IMR-90 (cell line): ENCODE results near the gene IL31RA. TPM values are rescaled to one million over a fixed set of nuclear protein-coding genes. Genes with fewer than 3 reads are reported as not detected.

Experiments
- ATAC-seq: fragments of 200-7000 bp; cut with Tn5 transposase; 2 replicates; pipeline ENCODE4 v1.9.1; 2020; ENCODE audit warnings: low read depth, mild to moderate bottlenecking, moderate library complexity
- BruUV-seq: library from RNA; stranded (reverse); fragments of 400-500 nt; replicated peaks from 2 replicates; lab custom pipeline; 2021; lab: Mats Ljungman, UMichigan
- CTCF ChIA-PET: fragments of 300-600 bp; formaldehyde crosslinking; extraction: SDS; loops from one replicate; lab custom pipeline; 2021; ENCODE audit warnings: antibody characterized with exemption; lab: Yijun Ruan, JAX
- POLR2A ChIA-PET: fragments of 300-600 bp; sonication (Branson Sonifier 250); formaldehyde crosslinking; loops from one replicate; lab custom pipeline; 2022; ENCODE audit warnings: antibody characterized with exemption; ENCODE audit not compliant: unreplicated experiment; lab: Charles Lee
- DNase-seq: peaks from one replicate; pipeline ENCODE4 v3.0.0; 2013
- H2AFZ ChIP-seq: replicated peaks from 2 replicates; pipeline ENCODE3; 2013; ENCODE audit warnings: low read length, mild to moderate bottlenecking; ENCODE audit not compliant: poor library complexity
- H2AK5ac ChIP-seq: 2 replicates; pipeline ENCODE4 v1.6.1; 2013; ENCODE audit warnings: low read depth, low read length, inconsistent platforms
- H2AK9ac ChIP-seq: replicated peaks from 2 replicates; pipeline ENCODE3; 2013; ENCODE audit warnings: mild to moderate bottlenecking, low read depth, low read length, moderate library complexity; ENCODE audit not compliant: poor library complexity
- H2BK120ac ChIP-seq: 2 replicates; pipeline ENCODE4 v1.6.1; 2013; ENCODE audit warnings: low read depth, low read length, inconsistent platforms
- H2BK15ac ChIP-seq: 3 replicates; pipeline ENCODE4 v1.6.1; 2013; ENCODE audit warnings: low read depth, low read length, inconsistent platforms
- H2BK20ac ChIP-seq: 2 replicates; pipeline ENCODE4 v1.6.1; 2013; ENCODE audit warnings: low read depth, mild to moderate bottlenecking, inconsistent platforms, low read length, moderate library complexity
- H2BK5ac ChIP-seq: 2 replicates; pipeline ENCODE4 v1.6.1; 2013; ENCODE audit warnings: mild to moderate bottlenecking, low read depth, low read length, inconsistent platforms; ENCODE audit not compliant: poor library complexity, severe bottlenecking
- H3K14ac ChIP-seq: replicated peaks from 2 replicates; pipeline ENCODE4 v1.6.1; 2013; ENCODE audit warnings: low read depth, low read length, inconsistent platforms
- H3K18ac ChIP-seq: 2 replicates; pipeline ENCODE4 v1.6.1; 2013; ENCODE audit warnings: low read depth, low read length, control low read depth
- H3K23ac ChIP-seq: 2 replicates; pipeline ENCODE4 v1.6.1; 2013; ENCODE audit warnings: low read depth, low read length, inconsistent platforms
- H3K27ac ChIP-seq: 2 replicates; pipeline ENCODE4 v1.5.1; 2013; ENCODE audit warnings: mild to moderate bottlenecking, control low read depth, low read length; ENCODE audit not compliant: insufficient read depth
- H3K27me3 ChIP-seq: 2 replicates; pipeline ENCODE4 v1.6.1; 2013; ENCODE audit warnings: low read length; ENCODE audit not compliant: control insufficient read depth, insufficient read depth
- H3K36me3 ChIP-seq: 2 replicates; pipeline ENCODE4 v1.6.1; 2013; ENCODE audit warnings: low read length, mixed read lengths; ENCODE audit not compliant: control insufficient read depth, insufficient read depth
- H3K4ac ChIP-seq: 2 replicates; pipeline ENCODE4 v1.6.1; 2013; ENCODE audit warnings: low read depth, low read length, inconsistent platforms
- H3K4me1 ChIP-seq: 2 replicates; pipeline ENCODE4 v1.6.1; 2013; ENCODE audit warnings: low read length, mixed read lengths; ENCODE audit not compliant: control insufficient read depth, insufficient read depth
- H3K4me2 ChIP-seq: 2 replicates; pipeline ENCODE4 v1.6.1; 2013; ENCODE audit warnings: low read depth, mild to moderate bottlenecking, control low read depth, low read length, moderate library complexity
- H3K4me3 ChIP-seq: 2 replicates; pipeline ENCODE4 v1.5.1; 2013; ENCODE audit warnings: low read depth, mild to moderate bottlenecking, control low read depth, low read length, moderate library complexity; ENCODE audit not compliant: insufficient read depth
- H3K56ac ChIP-seq: 2 replicates; pipeline ENCODE4 v1.6.1; 2013; ENCODE audit warnings: low read length, inconsistent platforms; ENCODE audit not compliant: insufficient read depth; ENCODE audit errors: extremely low read depth
- H3K79me1 ChIP-seq, 2 experiments: 2 replicates each; pipeline ENCODE4 v1.6.1; 2013; ENCODE audit warnings: low read length in 2 of 2, inconsistent platforms in 1 of 2, low read depth in 1 of 2
- H3K9ac ChIP-seq: 2 replicates; pipeline ENCODE4 v1.6.1; 2013; ENCODE audit warnings: low read depth, low read length, control low read depth
- H3K9me1 ChIP-seq: 2 replicates; pipeline ENCODE4 v1.6.1; 2013; ENCODE audit warnings: low read length, inconsistent platforms; ENCODE audit not compliant: insufficient read depth
- H3K9me3 ChIP-seq: 2 replicates; pipeline ENCODE4 v1.6.1; 2013; ENCODE audit warnings: low read length; ENCODE audit not compliant: control insufficient read depth, insufficient read depth
- H4K20me1 ChIP-seq: 2 replicates; pipeline ENCODE4 v1.6.1; 2013; ENCODE audit warnings: low read length, inconsistent platforms; ENCODE audit not compliant: insufficient read depth
- H4K5ac ChIP-seq: 2 replicates; pipeline ENCODE4 v1.6.1; 2013; ENCODE audit warnings: mild to moderate bottlenecking, low read depth, low read length, control low read depth
- H4K8ac ChIP-seq, 2 experiments: 2 replicates each; pipeline ENCODE4 v1.6.1; 2013; ENCODE audit warnings: low read depth in 2 of 2, low read length in 2 of 2, control low read depth in 1 of 2, inconsistent platforms in 1 of 2
- H4K91ac ChIP-seq: 2 replicates; pipeline ENCODE4 v1.6.1; 2013; ENCODE audit warnings: low read depth, low read length, inconsistent platforms; ENCODE audit not compliant: insufficient read depth
- BHLHE40 ChIP-seq: fragments of 150-350 bp; IDR thresholded peaks from 2 replicates; pipeline ENCODE4 v1.6.1; 2016; ENCODE audit warnings: mild to moderate bottlenecking, low read depth, low read length
- CEBPB ChIP-seq: IDR thresholded peaks from 2 replicates; pipeline ENCODE4 v1.6.1; 2012; ENCODE audit warnings: low read depth, low read length, improper control_type of control experiment
- CHD1 ChIP-seq: IDR thresholded peaks from 2 replicates; pipeline ENCODE4 v1.6.1; 2012; ENCODE audit warnings: low read depth, low read length, improper control_type of control experiment
- FOS ChIP-seq: fragments of 150-350 bp; IDR thresholded peaks from 2 replicates; pipeline ENCODE4 v1.6.1; 2016; ENCODE audit warnings: low read depth, low read length
- MAFK ChIP-seq: IDR thresholded peaks from 2 replicates; pipeline ENCODE4 v1.6.1; 2012; ENCODE audit warnings: low read depth, low read length, improper control_type of control experiment
- MAZ ChIP-seq: IDR thresholded peaks from 2 replicates; pipeline ENCODE4 v1.6.1; 2012; ENCODE audit warnings: low read depth, mild to moderate bottlenecking, low read length, improper control_type of control experiment, moderate library complexity, borderline replicate concordance
- MXI1 ChIP-seq: IDR thresholded peaks from 2 replicates; pipeline ENCODE4 v1.6.1; 2012; ENCODE audit warnings: low read depth, mild to moderate bottlenecking, low read length, moderate library complexity, borderline replicate concordance
- NFE2L2 ChIP-seq: fragments of 150-350 bp; IDR thresholded peaks from 2 replicates; pipeline ENCODE4 v1.6.1; 2016; ENCODE audit warnings: low read depth, mild to moderate bottlenecking, low read length
- POLR2A ChIP-seq: IDR thresholded peaks from 2 replicates; pipeline ENCODE4 v1.6.1; 2012; ENCODE audit warnings: mild to moderate bottlenecking, low read depth, low read length
- RAD21 ChIP-seq: IDR thresholded peaks from 2 replicates; pipeline ENCODE4 v1.6.1; 2012; ENCODE audit warnings: low read length, improper control_type of control experiment
- RCOR1 ChIP-seq: IDR thresholded peaks from 2 replicates; pipeline ENCODE4 v1.6.1; 2012; ENCODE audit warnings: mild to moderate bottlenecking, low read length, improper control_type of control experiment; ENCODE audit not compliant: insufficient replicate concordance
- RFX5 ChIP-seq: IDR thresholded peaks from 2 replicates; pipeline ENCODE4 v1.8.0; 2012; ENCODE audit warnings: low read depth, mild to moderate bottlenecking, low read length, moderate library complexity
- SMC3 ChIP-seq: fragments of 150-350 bp; IDR thresholded peaks from 2 replicates; pipeline ENCODE4 v1.6.1; 2016; ENCODE audit warnings: low read depth, mild to moderate bottlenecking, antibody characterized with exemption, low read length, moderate library complexity
- WGBS, 2 experiments: methylation state at CpG; one replicate each; pipeline versions ENCODE4 v1.1.5 to v1.1.7; 2013; ENCODE audit warnings: missing lambda C conversion rate in 2 of 2; ENCODE audit not compliant: insufficient read length in 1 of 2; ENCODE audit errors: extremely low coverage in 2 of 2; 5-methylcytosine and 5-hydroxymethylcytosine counted together
- dilution Hi-C: fragments of 300-500 bp; cut with HindIII; formaldehyde crosslinking; loops from one replicate; pipeline ENCODE4 v1.14.3; 2018; ENCODE audit warnings: low sequenced_read_pairs; ENCODE audit not compliant: unreplicated experiment
- in situ Hi-C: fragments of 300-500 bp; cut with MboI; formaldehyde crosslinking; loops from 3 replicates; pipeline ENCODE4 v1.14.3; 2019; ENCODE audit warnings: low sequenced_read_pairs, inconsistent platforms, mixed read lengths
- intact Hi-C: fragments of 100-400 bp; cut with micrococcal nuclease; formaldehyde crosslinking; loops from 2 replicates; pipeline ENCODE4 v1.10.0; 2022
- polyA plus RNA-seq, 3 experiments: library from polyadenylated mRNA; depleted of rRNA; stranded (reverse); fragments of >200 nt; gene quantifications; 2 replicates each; pipeline ENCODE4 v1.2.3, GENCODE V29; 2012; ENCODE audit warnings: low replicate concordance in 1 of 3
- total RNA-seq: library from RNA; depleted of rRNA; stranded (reverse); fragments of >200 nt; gene quantifications from 2 replicates; pipeline ENCODE4 v1.2.3, GENCODE V29; 2012
- TF ChIP-seq, protein P1 (sequence below): fragments of 150-350 bp; IDR thresholded peaks from 2 replicates; pipeline ENCODE4 v1.6.1; 2017; ENCODE audit warnings: mild to moderate bottlenecking, antibody characterized with exemption, low read length, low read depth
- TF ChIP-seq, protein P2 (sequence below): conservative IDR thresholded peaks from 2 replicates; pipeline ENCODE4 v1.5.1; 2012; ENCODE audit warnings: mild to moderate bottlenecking, low read depth, low read length, improper control_type of control experiment
- TF ChIP-seq, protein P3 (sequence below): fragments of 150-350 bp; IDR thresholded peaks from 2 replicates; pipeline ENCODE4 v1.6.1; 2016; ENCODE audit warnings: low read depth, mild to moderate bottlenecking, low read length, moderate library complexity, borderline replicate concordance

The IL31RA gene
- total and polyA plus RNA-seq, 2 of the 4 experiments (the other 2 are of a cell fraction), result 0.39 to 0.90 TPM

DNA sequence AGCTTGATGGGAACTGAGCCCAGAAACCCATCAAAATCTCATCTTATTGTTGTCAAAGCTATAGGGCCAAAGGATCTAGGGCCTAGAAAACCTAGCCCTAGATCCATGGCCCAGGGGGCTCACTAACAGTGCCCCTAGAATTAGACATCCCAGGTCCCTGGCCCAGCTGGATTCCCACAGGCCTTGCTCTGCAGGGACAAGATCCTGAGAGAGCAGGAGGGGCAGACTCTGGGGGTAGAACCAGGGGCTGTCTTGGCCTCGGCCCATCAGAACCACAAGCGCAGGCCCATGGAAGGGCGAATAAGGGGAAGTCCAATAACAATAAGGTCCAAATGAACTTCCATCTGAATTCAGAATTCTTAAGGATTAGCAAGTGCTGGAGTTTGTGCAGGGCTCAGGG lies 74.0 kb downstream of the IL31RA start:
- H3K9me1 ChIP-seq, result no peaks in the 10 kb centered on the region; the same call in 1 of the 2 replicates
- no peak overlapping the region for H3K4me2 ChIP-seq
- H3K18ac ChIP-seq, result no peak overlapping the region
- H4K8ac ChIP-seq, result no peak overlapping the region
- H3K4me1 ChIP-seq, result peaks cover 2% of the 10 kb centered on the region; the same call in 1 of the 2 replicates
- H2BK20ac ChIP-seq, result no peak overlapping the region
- H3K27ac ChIP-seq, result no peak overlapping the region
- H2AFZ ChIP-seq, result no peak overlapping the region
- no peak overlapping the region for H4K91ac ChIP-seq
- no peak for TF ChIP-seq NFE2L2
- TF ChIP-seq, protein P1, sequence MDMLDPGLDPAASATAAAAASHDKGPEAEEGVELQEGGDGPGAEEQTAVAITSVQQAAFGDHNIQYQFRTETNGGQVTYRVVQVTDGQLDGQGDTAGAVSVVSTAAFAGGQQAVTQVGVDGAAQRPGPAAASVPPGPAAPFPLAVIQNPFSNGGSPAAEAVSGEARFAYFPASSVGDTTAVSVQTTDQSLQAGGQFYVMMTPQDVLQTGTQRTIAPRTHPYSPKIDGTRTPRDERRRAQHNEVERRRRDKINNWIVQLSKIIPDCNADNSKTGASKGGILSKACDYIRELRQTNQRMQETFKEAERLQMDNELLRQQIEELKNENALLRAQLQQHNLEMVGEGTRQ, result no peak
- TF ChIP-seq RCOR1, result no peak
- no peak for TF ChIP-seq MXI1
- TF ChIP-seq, protein P2, sequence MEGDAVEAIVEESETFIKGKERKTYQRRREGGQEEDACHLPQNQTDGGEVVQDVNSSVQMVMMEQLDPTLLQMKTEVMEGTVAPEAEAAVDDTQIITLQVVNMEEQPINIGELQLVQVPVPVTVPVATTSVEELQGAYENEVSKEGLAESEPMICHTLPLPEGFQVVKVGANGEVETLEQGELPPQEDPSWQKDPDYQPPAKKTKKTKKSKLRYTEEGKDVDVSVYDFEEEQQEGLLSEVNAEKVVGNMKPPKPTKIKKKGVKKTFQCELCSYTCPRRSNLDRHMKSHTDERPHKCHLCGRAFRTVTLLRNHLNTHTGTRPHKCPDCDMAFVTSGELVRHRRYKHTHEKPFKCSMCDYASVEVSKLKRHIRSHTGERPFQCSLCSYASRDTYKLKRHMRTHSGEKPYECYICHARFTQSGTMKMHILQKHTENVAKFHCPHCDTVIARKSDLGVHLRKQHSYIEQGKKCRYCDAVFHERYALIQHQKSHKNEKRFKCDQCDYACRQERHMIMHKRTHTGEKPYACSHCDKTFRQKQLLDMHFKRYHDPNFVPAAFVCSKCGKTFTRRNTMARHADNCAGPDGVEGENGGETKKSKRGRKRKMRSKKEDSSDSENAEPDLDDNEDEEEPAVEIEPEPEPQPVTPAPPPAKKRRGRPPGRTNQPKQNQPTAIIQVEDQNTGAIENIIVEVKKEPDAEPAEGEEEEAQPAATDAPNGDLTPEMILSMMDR, result no peak
- no peak for TF ChIP-seq RAD21
- TF ChIP-seq SMC3, result no peak
- TF ChIP-seq MAZ, result no peak
- no peak for TF ChIP-seq POLR2A
- no peak for TF ChIP-seq FOS
- TF ChIP-seq MAFK, result no peak
- no peak for TF ChIP-seq CHD1
- TF ChIP-seq, protein P3, sequence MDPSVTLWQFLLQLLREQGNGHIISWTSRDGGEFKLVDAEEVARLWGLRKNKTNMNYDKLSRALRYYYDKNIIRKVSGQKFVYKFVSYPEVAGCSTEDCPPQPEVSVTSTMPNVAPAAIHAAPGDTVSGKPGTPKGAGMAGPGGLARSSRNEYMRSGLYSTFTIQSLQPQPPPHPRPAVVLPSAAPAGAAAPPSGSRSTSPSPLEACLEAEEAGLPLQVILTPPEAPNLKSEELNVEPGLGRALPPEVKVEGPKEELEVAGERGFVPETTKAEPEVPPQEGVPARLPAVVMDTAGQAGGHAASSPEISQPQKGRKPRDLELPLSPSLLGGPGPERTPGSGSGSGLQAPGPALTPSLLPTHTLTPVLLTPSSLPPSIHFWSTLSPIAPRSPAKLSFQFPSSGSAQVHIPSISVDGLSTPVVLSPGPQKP, result no peak
- TF ChIP-seq RFX5, result no peak
- no peak for TF ChIP-seq CEBPB
- TF ChIP-seq BHLHE40, result no peak
- no peak overlapping the region for H3K9ac ChIP-seq
- no peak overlapping the region for H2BK15ac ChIP-seq
- no peaks in the 10 kb centered on the region for H3K9me3 ChIP-seq
- ATAC-seq (no peak), DNase-seq (no peak)
- H2BK5ac ChIP-seq, result no peak overlapping the region
- H4K5ac ChIP-seq, result no peak overlapping the region
- BruUV-seq, result no TSS peak
- H3K27me3 ChIP-seq, result no peaks in the 10 kb centered on the region
- H4K20me1 ChIP-seq, result no peaks in the 10 kb centered on the region
- H2AK9ac ChIP-seq, result no peak overlapping the region
- H3K4ac ChIP-seq, result no peak overlapping the region
- H3K14ac ChIP-seq, result no peak overlapping the region
- H3K79me1 ChIP-seq, result no peaks in the 10 kb centered on the region
- WGBS, 2 experiments, result no CpG with 5 or more reads among the region's 3 CpGs
- dilution Hi-C loops, result no loop called here
- no peak overlapping the region for H2BK120ac ChIP-seq
- intact Hi-C loops, result no loop called here
- POLR2A ChIA-PET, result no interaction called here
- H2AK5ac ChIP-seq, result no peak overlapping the region
- H3K4me3 ChIP-seq, result no peak overlapping the region
- no peaks in the 10 kb centered on the region for H3K36me3 ChIP-seq
- in situ Hi-C loops, result no loop called here
- CTCF ChIA-PET, result no interaction called here
- no peak overlapping the region for H3K23ac ChIP-seq
- H3K56ac ChIP-seq, result no peak overlapping the region
